ENCODE results near the gene ZFYVE1.

Gene ZFYVE1

GRCh38 chr14:72945356-72946027, 81.4 kb downstream of the ZFYVE1 start:
- no peak for TF ChIP-seq CTCF (IDR thresholded peaks at IDR 0.05; ENCODE audit: control insufficient read depth, extremely low read depth, insufficient read depth)
- DNase-seq (ENCODE audit: low read depth) = no peak
- no peak overlapping the region for H3K4me3 ChIP-seq (ENCODE audit: low read depth, low read length)

- no peak for DNase-seq (ENCODE audit: low read depth)
- TF ChIP-seq CTCF (IDR thresholded peaks at IDR 0.05; ENCODE audit: control insufficient read depth, extremely low read depth, insufficient read depth) = no peak
- no peak overlapping the region for H3K4me3 ChIP-seq (ENCODE audit: low read depth, low read length)
Measured at GRCh38 chr14:72943876-72944430, 83.0 kb downstream of the ZFYVE1 start.

- no peak overlapping the region for H3K4me3 ChIP-seq (ENCODE audit: low read depth, low read length)
- TF ChIP-seq CTCF (IDR thresholded peaks at IDR 0.05; ENCODE audit: control insufficient read depth, extremely low read depth, insufficient read depth) = no peak
- no peak for DNase-seq (ENCODE audit: low read depth)
Measured at GRCh38 chr14:72942934-72943333, 84.0 kb downstream of the ZFYVE1 start.

- DNase-seq (ENCODE audit: low read depth) = no peak
- no peak for TF ChIP-seq CTCF (IDR thresholded peaks at IDR 0.05; ENCODE audit: control insufficient read depth, extremely low read depth, insufficient read depth)
Measured at GRCh38 chr14:72941286-72941985, 85.5 kb downstream of the ZFYVE1 start.

GRCh38 chr14:72939630-72940029, 87.3 kb downstream of the ZFYVE1 start:
- DNase-seq (ENCODE audit: low read depth) = no peak
- no peak for TF ChIP-seq CTCF (IDR thresholded peaks at IDR 0.05; ENCODE audit: control insufficient read depth, extremely low read depth, insufficient read depth)
- no peak overlapping the region for H3K4me3 ChIP-seq (ENCODE audit: low read depth, low read length)

More at GRCh38 chr14:72941286-72941985, 85.5 kb downstream of the ZFYVE1 start:
- H3K4me3 ChIP-seq (ENCODE audit: low read depth, low read length) = no peak overlapping the region

- no peak for DNase-seq (ENCODE audit: low read depth)
- no peak for TF ChIP-seq CTCF (IDR thresholded peaks at IDR 0.05; ENCODE audit: control insufficient read depth, extremely low read depth, insufficient read depth)
- H3K4me3 ChIP-seq (ENCODE audit: low read depth, low read length) = no peak overlapping the region
Measured at GRCh38 chr14:72932893-72933292, 94.0 kb downstream of the ZFYVE1 start.
